Measurements from ENCODE around the gene RAB27B. TPM values are rescaled to one million over a fixed set of nuclear protein-coding genes. Genes with fewer than 3 reads are reported as not detected.

Gene RAB27B
- total RNA-seq, 1 experiment from 2014 or later = 13.2 TPM

DNA sequence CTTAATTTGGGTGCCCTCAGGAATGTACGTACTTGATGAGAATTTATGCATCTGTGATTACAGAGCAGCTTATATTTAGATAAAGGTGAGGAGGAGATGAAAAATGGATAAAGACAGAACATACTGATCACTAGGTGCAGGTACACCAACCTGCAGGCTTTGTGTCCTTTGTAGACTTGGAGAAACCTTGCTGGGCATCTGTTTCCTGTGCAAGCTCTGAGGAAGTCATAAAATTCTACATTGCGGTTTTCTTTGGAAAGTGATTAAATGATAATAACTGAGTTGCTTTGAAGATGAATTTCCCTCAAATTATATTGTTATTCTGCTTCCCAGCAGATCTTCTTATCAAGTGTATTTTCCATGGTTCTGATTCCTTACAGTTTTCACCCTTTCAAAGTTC, 7.7 kb downstream of the RAB27B start:
- POLR2A ChIA-PET (ENCODE audit: unreplicated experiment) = no interaction called here
- no peak for DNase-seq
- Histone ChIP-seq H4K20me1 (ENCODE audit: low read length) (no peaks in the 10 kb centered on the region), H3K79me2 (ENCODE audit: low read length) (peaks cover 13% of the 10 kb centered on the region), H2AFZ (ENCODE audit: low read length) (no peak overlapping the region), H3K27ac (ENCODE audit: low read length) (no peak overlapping the region), H3K4me3 (ENCODE audit: low read length) (no peak overlapping the region), H3K27me3 (ENCODE audit: low read length) (no peaks in the 10 kb centered on the region), H3K4me2 (ENCODE audit: low read length) (no peak overlapping the region), H3F3A (ENCODE audit: low read length, unreplicated experiment) (no peaks in the 10 kb centered on the region), H3K36me3 (ENCODE audit: low read depth, low read length) (peaks cover 4% of the 10 kb centered on the region; the same call in 1 of the 2 replicates), H3K9me3 (ENCODE audit: low read length) (no peaks in the 10 kb centered on the region), H3K9ac (ENCODE audit: low read length) (no peak overlapping the region), H3K9me2 (replicated peaks; ENCODE audit: low read length) (no peaks in the 10 kb centered on the region), H3K4me1 (ENCODE audit: insufficient read depth, low read length) (peaks cover under 1% of the 10 kb centered on the region; the same call in 1 of the 2 replicates)
- no TSS peak for BruUV-seq (replicated peaks)
- intact Hi-C loops (cut with micrococcal nuclease) = no loop called here
- no peak for ATAC-seq
- TF ChIP-seq EZH2phosphoT487 (IDR thresholded peaks at IDR 0.05; ENCODE audit: borderline replicate concordance, low read length) (no peak), EZH2 (IDR thresholded peaks at IDR 0.05; ENCODE audit: low read length, unreplicated experiment) (no peak)
- TF ChIP-seq, protein P1, sequence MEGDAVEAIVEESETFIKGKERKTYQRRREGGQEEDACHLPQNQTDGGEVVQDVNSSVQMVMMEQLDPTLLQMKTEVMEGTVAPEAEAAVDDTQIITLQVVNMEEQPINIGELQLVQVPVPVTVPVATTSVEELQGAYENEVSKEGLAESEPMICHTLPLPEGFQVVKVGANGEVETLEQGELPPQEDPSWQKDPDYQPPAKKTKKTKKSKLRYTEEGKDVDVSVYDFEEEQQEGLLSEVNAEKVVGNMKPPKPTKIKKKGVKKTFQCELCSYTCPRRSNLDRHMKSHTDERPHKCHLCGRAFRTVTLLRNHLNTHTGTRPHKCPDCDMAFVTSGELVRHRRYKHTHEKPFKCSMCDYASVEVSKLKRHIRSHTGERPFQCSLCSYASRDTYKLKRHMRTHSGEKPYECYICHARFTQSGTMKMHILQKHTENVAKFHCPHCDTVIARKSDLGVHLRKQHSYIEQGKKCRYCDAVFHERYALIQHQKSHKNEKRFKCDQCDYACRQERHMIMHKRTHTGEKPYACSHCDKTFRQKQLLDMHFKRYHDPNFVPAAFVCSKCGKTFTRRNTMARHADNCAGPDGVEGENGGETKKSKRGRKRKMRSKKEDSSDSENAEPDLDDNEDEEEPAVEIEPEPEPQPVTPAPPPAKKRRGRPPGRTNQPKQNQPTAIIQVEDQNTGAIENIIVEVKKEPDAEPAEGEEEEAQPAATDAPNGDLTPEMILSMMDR (conservative IDR thresholded peaks at IDR 0.05; ENCODE audit: low read depth, low read length) = no peak
- CTCF ChIA-PET = no interaction called here

DNA sequence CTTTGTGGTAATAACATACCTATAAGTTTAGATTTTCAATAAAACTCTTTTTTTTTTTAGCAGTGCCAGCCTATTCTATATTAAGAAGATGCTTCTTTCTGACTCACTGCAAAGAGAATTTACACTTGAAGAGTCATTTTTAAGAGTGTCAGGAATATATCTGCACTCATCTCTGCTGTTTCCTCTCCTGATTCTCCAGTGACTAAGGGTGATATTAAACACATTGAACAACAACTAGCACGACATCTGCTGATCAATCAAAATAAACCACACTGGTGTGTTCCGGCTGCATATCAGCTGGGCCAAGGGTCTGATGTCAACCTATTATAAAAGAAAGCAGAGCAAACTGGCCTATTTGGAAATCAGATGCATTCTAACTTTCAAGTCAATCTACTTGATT, 15.0 kb downstream of the RAB27B start:
- no peaks in the 10 kb centered on the region for H3K9me3 ChIP-seq (ENCODE audit: low read length)
- no peaks in the 10 kb centered on the region for H3K36me3 ChIP-seq (ENCODE audit: low read depth, low read length)
- no peak overlapping the region for H3K4me3 ChIP-seq (ENCODE audit: low read length)
- H3K9me2 ChIP-seq (replicated peaks; ENCODE audit: low read length) = no peaks in the 10 kb centered on the region
- peaks cover 7% of the 10 kb centered on the region for H3K4me1 ChIP-seq (ENCODE audit: insufficient read depth, low read length)
- no peaks in the 10 kb centered on the region for H4K20me1 ChIP-seq (ENCODE audit: low read length)
- ChIA-PET CTCF (no interaction called here), POLR2A (ENCODE audit: unreplicated experiment) (no interaction called here)
- no peak for TF ChIP-seq EZH2phosphoT487 (IDR thresholded peaks at IDR 0.05; ENCODE audit: borderline replicate concordance, low read length)
- no peak for TF ChIP-seq EZH2 (IDR thresholded peaks at IDR 0.05; ENCODE audit: low read length, unreplicated experiment)
- TF ChIP-seq, protein P1 (conservative IDR thresholded peaks at IDR 0.05; ENCODE audit: low read depth, low read length) = no peak
- no peaks in the 10 kb centered on the region for H3K27me3 ChIP-seq (ENCODE audit: low read length)
- H2AFZ ChIP-seq (ENCODE audit: low read length) = no peak overlapping the region
- ATAC-seq = peak; percentile 37; the same call in 1 of the 2 replicates
- H3F3A ChIP-seq (ENCODE audit: low read length, unreplicated experiment) = no peaks in the 10 kb centered on the region
- no peak for DNase-seq
- H3K9ac ChIP-seq (ENCODE audit: low read length) = no peak overlapping the region
- no TSS peak for BruUV-seq (replicated peaks)
- no peak overlapping the region for H3K4me2 ChIP-seq (ENCODE audit: low read length)
- intact Hi-C loops (cut with micrococcal nuclease) = no loop called here
- H3K27ac ChIP-seq (ENCODE audit: low read length) = no peak overlapping the region
- no peaks in the 10 kb centered on the region for H3K79me2 ChIP-seq (ENCODE audit: low read length)

DNA sequence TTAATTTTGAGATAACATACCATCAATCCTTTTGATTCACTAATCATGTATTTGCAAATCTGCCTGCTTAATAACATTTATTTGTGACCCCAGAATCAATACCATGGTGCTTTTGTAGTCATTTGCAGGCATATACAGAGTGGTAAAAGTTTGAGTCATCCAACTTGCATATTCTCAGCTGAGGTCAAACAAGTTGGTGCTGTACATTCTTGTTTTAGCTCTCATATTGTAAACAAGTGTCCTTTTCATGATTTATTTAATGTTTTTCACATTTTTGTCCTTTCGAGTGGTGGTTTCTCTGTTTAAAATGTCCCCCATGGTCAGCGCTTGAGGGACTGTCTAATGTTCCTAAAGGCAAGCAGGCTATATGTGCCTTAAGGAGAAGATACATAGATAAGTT, 17.5 kb downstream of the RAB27B start:
- intact Hi-C loops (cut with micrococcal nuclease) = no loop called here
- TF ChIP-seq EZH2phosphoT487 (IDR thresholded peaks at IDR 0.05; ENCODE audit: borderline replicate concordance, low read length) = no peak
- TF ChIP-seq, protein P1 (conservative IDR thresholded peaks at IDR 0.05; ENCODE audit: low read depth, low read length) = no peak
- Histone ChIP-seq H3K79me2 (ENCODE audit: low read length) (no peaks in the 10 kb centered on the region), H3K27me3 (ENCODE audit: low read length) (no peaks in the 10 kb centered on the region), H3K9ac (ENCODE audit: low read length) (no peak overlapping the region), H3K27ac (ENCODE audit: low read length) (no peak overlapping the region), H3K36me3 (ENCODE audit: low read depth, low read length) (no peaks in the 10 kb centered on the region), H3K4me2 (ENCODE audit: low read length) (no peak overlapping the region), H3K4me1 (ENCODE audit: insufficient read depth, low read length) (peaks cover 7% of the 10 kb centered on the region), H3F3A (ENCODE audit: low read length, unreplicated experiment) (no peaks in the 10 kb centered on the region), H3K9me2 (replicated peaks; ENCODE audit: low read length) (no peaks in the 10 kb centered on the region), H3K9me3 (ENCODE audit: low read length) (no peaks in the 10 kb centered on the region), H4K20me1 (ENCODE audit: low read length) (no peaks in the 10 kb centered on the region), H3K4me3 (ENCODE audit: low read length) (no peak overlapping the region), H2AFZ (ENCODE audit: low read length) (no peak overlapping the region)
- DNase-seq (peak; percentile 30), ATAC-seq (peak; percentile 73)
- POLR2A ChIA-PET (ENCODE audit: unreplicated experiment) = no interaction called here
- BruUV-seq (replicated peaks) = no TSS peak
- CTCF ChIA-PET = no interaction called here
